Hematopoietic multipotent progenitor cell treated with erythropoietin and hydrocortisone succinate and interleukin-3 and kit ligand, for 17 days (in vitro differentiated cells): ENCODE data around the gene LAMA3.

Experiments
- DNase-seq: peaks from one replicate; pipeline ENCODE4 v3.0.0-alpha.2; 2015; ENCODE audit warnings: low spot score

LAMA3 gene

GRCh38 chr18:23853448-23854195 lies 164.4 kb downstream of the LAMA3 start:
- no peak for DNase-seq

- DNase-seq, result no peak
Observed at GRCh38 chr18:23855721-23856120, 166.5 kb downstream of the LAMA3 start.

- DNase-seq, result no peak
Observed at GRCh38 chr18:23856466-23857163, 167.4 kb downstream of the LAMA3 start.

- DNase-seq, result no peak
Observed at GRCh38 chr18:23857164-23857552, 167.9 kb downstream of the LAMA3 start.

- DNase-seq, result no peak
Observed at GRCh38 chr18:23857756-23858155, 168.5 kb downstream of the LAMA3 start.

GRCh38 chr18:23859466-23860336 lies 170.4 kb downstream of the LAMA3 start:
- DNase-seq, result no peak

- no peak for DNase-seq
Observed at GRCh38 chr18:23861326-23861725, 172.1 kb downstream of the LAMA3 start.

- no peak for DNase-seq
Observed at GRCh38 chr18:23861805-23862470, 172.7 kb downstream of the LAMA3 start.

GRCh38 chr18:23864624-23865023 lies 175.4 kb downstream of the LAMA3 start:
- DNase-seq, result no peak

GRCh38 chr18:23867006-23867405 lies 177.8 kb downstream of the LAMA3 start:
- DNase-seq, result no peak

GRCh38 chr18:23868136-23868785 lies 179.0 kb downstream of the LAMA3 start:
- no peak for DNase-seq

- no peak for DNase-seq
Observed at GRCh38 chr18:23870676-23871380, 181.6 kb downstream of the LAMA3 start.

- no peak for DNase-seq
Observed at GRCh38 chr18:23871410-23871809, 182.2 kb downstream of the LAMA3 start.

GRCh38 chr18:23872701-23873550 lies 183.7 kb downstream of the LAMA3 start:
- no peak for DNase-seq

GRCh38 chr18:23875966-23876895 lies 187.0 kb downstream of the LAMA3 start:
- DNase-seq, result no peak

GRCh38 chr18:23876921-23877320 lies 187.7 kb downstream of the LAMA3 start:
- DNase-seq, result no peak

- no peak for DNase-seq
Observed at GRCh38 chr18:23877371-23877770, 188.1 kb downstream of the LAMA3 start.

GRCh38 chr18:23878336-23878900 lies 189.2 kb downstream of the LAMA3 start:
- DNase-seq, result no peak

GRCh38 chr18:23879126-23879525 lies 189.9 kb downstream of the LAMA3 start:
- no peak for DNase-seq
